HL-60/S4 treated with phorbol 12-myristate 13-acetate at 8.2 ng/mL for 4 days and 3 days (cell line): Measurements from ENCODE around the gene FRMD4B.
"Not testable (repeated sequence)": the region's sequence is repeated elsewhere in the genome, so short reads cannot be mapped to it uniquely, and the experiment has no call there.

ENCODE experiments used
- in situ Hi-C: fragments of 300-500 bp; cut with MboI; formaldehyde crosslinking; loops from 2 replicates; pipeline ENCODE4 v1.15.0; 2022; ENCODE audit warnings: low sequenced_read_pairs

The FRMD4B gene

DNA sequence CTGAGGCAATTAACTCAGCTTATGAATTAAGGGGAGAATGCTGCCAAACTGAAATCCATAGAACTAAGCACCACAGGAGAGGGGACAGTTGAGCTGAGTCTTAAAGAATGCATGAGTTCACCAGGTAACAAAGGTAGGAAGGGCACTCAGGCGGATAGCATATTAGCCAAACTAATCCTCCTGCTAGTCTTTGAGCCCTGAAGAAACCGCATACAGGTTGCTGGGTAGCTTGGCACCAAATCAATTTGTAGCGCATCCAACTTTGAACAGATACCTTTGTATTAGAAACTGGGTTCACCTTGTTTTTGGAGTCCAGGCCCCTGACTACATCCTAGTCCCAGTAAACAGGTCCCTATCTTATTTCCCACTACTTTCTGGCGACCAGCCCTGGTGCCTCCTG is 93.7 kb downstream of the FRMD4B start:
- in situ Hi-C loops: no loop called here

DNA sequence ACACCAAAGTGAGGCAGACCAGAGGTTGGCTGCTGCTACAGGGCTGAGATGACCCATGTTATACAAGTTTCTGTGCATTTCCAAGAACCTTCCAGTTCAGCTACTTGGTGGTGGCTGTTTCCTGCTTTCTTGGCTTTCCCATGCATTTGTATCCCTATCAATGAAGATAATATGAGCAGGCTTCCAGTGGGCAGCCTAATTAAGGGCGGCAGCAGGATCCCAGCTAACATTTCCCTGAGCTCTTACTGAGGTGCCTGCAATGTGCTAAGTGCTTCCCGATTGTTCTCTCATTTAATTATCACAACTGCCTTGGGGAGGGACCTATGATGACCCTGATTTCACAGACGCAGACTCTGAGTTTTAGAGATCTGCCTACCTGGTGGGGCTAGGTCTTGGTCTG is 95.5 kb downstream of the FRMD4B start:
- in situ Hi-C loops: no loop called here

DNA sequence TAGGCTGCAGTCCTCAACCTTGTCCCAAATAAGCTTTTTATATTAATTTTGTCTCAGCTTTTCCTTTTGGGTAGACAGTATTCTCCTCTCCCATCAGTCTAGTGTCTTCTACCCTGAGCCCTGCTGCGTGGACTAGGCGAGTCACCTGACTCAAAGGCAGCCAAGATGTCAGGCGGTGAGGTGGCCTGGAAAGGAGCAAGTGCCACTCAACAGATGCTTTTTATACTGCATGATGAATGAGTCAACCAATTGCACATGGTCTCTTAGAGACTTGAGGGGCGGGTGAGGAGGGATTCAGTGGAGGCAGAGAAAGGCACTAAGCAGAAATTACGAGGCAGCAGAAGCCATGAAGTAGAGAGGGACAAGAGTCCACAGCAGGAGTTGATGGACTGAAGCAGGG is 95.9 kb downstream of the FRMD4B start:
- in situ Hi-C loops: no loop called here

DNA sequence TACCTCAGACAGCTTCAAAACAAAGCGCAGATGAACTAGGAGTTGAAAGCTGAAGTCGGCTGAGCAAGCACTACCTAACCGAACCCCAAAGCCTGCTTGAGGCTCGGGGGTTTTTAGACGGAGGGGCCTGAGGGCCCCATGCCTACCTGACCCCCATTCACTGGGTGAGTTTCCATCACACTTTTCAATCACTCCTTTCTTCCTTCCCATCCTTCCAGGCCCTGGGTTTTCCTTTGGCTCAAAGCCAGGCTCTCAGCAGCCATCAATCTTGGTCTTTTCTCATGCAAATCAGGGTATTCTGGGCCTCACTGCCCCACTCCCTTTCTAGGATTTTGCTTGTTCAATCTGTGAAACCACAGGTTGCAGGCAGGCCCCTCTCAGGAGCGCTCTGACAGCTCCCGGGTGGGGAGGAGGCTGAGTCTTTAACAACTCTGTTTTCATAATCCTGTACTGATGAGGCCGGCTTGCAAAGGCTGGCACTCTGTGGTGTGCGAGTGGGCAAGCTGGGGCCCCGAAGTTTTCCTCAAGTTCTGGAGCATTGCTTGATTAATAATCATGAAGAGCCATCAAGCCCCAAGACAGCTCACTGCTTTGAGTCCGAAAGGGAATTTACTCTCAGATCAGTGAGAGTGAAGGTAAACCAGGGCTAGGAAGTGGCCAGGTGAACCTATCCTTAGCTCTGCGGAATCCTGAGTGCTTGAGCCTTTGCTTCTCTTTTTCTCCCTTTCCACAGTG is 97.6 kb downstream of the FRMD4B start:
- in situ Hi-C loops: no loop called here

DNA sequence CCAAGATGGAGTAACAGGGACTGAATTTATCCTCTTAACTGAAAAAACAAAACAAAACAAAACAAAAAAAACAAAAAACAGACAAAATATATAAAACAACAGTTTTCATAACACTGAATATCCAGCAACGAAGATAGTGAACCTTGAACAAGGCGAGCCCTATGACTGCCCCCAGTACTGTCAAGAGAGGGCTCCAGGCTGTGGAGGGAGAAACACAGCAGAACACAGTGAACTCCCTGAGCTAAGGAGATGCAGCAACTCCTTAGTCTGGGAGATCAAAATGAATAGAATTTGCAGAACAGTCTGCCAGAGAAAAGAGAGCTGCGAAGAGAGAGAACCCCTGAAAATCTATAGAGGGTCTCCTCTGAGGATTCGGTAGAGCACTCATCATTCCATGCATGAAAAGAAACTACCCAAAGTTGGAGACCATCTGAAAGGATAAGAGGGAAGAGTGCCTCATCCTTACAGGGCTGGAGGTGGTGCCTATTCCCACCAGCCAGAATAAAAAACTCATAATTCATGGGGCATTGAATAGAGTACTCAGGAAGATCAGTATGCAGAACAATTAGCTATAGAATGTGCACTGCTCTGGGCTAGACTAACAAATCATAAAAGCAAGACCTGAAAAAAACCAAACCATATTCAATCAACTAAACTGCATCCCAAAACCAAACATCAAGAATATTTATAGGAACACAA is 101.8 kb downstream of the FRMD4B start:
- in situ Hi-C loops: no loop called here

DNA sequence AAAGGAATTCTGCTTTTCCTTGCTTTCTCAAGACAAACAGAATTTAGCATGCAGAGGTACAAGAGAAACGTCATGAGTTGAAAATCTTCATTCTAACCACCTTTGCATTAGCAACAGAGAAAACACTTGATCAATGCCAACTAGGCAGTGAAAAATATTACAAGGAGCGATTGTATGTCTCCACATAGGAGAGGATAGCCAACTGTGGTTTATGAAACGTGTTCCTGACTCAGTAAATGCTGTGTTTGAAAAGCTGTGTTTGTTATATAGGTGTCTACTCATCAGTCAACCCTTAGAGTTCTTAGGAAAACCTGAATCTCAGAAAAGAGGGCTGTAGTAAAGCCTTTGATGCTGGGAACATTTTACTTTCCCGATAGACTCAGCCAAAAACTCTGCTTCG is 102.4 kb downstream of the FRMD4B start:
- in situ Hi-C loops: no loop called here

DNA sequence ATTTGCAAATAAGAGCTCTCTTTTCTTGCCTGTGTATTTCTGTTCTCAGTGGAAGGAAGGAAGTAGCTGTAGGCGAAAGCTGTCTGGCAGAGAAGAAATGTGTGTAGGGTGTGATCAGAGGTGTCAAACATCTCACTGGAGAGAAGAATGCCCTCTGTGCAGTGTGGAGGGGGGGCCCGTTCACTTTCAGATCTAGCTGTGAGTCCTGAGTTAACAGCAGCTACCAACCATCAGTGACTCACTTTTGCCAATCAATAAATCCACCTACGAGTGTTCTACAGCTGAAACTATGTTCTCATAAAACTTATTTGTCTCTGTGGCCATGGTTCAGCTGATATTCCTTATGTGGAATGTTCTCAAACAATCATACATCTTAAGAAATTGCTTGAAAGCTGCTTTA is 103.7 kb downstream of the FRMD4B start:
- in situ Hi-C loops: no loop called here

DNA sequence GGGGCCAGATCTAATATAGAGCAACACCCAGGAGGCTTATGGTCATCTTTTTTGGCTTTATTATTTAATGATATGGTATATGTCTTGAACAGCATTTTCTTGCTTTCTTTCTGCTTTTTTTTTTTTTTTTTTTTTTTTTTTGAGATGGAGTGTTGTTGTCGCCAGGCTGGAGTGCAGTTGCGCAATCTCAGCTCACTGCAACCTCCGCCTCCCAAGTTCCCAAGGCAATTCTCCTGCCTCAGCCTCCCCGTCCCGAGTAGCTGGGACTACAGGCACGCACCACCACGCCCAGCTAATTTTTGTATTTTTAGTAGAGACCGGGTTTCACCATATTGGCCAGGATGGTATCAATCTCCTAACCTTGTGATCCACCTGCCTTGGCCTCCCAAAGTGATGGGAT is 108.5 kb downstream of the FRMD4B start:
- in situ Hi-C loops: not testable (repeated sequence)

DNA sequence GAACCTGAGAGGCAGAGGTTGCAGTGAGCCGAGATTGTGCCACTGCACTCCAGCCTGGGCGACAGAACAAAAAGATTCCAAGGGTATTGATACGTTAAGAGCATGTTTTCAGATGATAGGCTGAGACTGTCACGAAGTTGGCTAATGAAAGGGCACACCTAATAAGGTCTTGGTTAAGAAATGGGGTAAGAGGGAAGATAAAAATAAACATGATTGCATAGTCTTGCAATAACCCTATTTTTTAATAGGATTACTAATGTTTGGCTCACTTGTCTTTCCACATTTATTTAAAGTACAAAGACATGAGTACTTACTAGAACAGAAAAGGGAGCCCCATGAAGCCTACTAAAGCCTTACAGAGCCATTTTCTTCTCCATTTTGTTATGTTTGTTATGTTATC is 109.0 kb downstream of the FRMD4B start:
- in situ Hi-C loops: no loop called here

DNA sequence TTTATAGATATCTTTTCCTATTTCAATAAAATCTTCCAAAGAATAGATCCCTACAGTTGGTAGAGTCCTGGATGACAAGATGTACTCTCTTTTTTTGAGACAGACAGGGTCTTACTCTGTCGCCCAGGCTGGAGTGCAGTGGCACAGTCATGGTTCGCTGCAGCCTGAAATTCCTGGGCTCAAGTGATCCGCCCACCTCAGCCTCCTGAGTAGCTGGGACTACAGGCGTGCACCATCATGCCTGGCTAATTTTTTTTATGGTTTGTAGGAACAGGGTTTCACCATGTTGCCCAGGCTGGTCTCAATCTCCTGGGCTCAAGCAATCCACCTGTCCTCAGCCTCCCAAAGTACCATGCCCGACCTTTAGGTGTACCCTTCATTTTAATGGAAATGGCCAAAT is 109.7 kb downstream of the FRMD4B start:
- in situ Hi-C loops: not testable (repeated sequence)

DNA sequence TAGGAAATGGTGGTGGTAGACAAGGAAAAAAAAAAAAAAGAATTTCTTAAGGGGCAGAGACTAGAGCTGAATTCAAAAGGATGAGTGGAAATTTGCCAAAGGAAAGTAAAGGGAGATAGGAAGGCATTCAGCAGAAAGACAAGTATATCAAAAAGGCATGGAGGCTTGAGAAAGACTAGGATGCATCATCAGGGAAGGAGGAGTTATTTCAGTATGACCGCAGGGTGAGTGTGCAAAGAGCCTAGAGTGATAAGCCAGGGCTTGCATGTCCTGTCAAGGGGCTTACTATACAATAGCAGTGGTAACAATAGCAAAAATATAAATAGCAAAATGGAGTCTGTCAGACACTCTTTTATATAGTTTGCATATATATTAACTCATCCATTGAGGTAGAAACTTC is 112.0 kb downstream of the FRMD4B start:
- in situ Hi-C loops: no loop called here

DNA sequence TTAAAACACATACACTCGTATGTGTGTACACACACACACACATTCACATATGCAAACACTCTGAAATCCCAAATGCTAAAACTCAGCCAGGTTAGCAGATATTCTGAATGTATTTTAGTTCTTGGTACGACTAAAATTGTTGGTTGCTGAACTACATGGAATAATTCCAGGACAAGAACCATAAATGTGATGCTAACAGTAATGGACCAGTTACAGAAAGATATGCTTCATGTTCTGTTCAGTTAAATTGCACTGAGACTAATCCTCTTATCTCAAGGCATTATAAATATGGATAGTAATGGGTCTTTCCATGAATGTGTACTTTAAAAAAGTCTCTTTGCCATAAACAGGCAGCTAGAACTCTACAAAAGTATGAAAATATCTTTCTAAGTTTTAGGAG is 113.3 kb downstream of the FRMD4B start:
- in situ Hi-C loops: no loop called here

DNA sequence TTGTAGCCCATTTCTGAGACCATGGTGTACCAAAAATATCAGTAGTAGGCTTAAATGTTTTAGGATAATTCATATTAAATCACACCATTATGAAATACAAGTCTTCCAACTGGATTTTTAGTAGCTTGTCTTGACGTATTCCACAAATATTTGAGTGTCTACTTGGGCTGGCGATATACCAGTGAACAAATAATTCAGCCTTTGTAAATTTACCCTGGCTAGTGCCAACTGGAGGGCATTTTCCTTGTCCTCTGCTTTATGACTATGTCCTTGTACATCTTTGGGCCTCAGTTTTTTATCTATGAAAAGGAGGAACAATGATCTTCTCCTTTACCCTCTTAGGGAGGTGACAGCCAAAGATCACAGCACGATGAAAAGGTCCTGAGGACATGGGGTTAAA is 114.8 kb downstream of the FRMD4B start:
- in situ Hi-C loops: no loop called here

DNA sequence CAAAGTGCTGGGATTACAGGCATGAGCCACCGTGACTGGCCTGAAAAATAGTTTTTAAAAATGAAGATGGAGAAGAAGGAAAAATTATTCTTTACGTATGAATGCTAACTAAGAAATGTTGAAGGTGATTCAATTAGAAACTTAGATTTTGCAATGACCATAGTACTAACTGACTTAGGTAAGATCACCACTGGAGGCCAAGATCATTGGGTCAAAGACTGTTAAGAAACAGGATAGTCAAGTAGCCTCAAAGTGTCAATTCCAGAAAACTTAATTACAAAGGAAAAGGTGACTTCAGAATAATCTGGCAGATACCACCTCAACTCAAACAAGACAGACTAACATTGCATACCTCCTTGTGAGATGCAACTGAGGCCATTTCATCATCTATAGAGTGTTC is 119.3 kb downstream of the FRMD4B start:
- in situ Hi-C loops: no loop called here

DNA sequence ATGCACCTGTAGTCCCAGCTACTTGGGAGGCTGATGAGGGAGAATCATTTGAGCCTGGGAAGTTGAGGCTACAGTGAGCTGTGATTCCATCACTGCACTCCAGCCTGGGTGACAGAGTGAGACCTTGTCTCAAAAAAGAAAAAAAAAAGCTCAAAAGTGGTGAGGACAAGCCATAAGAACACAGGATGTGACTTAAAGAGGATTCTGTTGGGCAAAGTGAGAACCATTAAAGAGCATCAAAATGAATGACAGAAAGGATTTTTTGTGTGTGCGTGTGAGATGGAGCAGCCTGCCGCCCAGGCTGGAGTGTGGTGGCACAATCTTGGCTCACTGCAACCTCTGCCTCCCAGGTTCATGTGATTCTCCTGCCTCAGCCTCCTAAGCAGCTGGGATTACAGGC is 119.8 kb downstream of the FRMD4B start:
- in situ Hi-C loops: not testable (repeated sequence)

DNA sequence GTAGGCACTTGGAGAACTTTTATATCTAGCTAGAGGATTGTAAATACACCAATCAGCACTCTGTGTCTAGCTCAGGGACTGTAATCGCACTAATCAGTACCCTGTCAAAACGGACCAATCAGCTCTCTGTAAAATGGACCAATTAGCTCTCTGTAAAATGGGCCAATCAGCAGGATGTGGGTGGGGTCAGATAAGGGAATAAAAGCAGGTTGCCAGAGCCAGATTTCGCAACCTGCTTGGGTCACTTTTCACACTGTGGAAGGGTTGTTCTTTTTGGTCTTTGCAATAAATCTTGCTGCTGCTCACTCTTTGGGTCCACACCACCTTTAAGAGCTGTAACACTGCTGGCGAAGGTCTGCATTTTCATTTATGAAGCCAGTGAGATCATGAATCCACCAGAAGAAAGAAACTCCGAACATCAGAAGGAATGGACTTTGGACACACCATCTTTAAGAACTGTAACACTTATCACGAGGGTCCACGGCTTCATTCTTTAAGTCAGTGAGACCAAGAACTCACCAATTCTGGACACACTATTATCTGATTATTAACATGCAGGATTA is 125.0 kb downstream of the FRMD4B start:
- in situ Hi-C loops: not testable (repeated sequence)

DNA sequence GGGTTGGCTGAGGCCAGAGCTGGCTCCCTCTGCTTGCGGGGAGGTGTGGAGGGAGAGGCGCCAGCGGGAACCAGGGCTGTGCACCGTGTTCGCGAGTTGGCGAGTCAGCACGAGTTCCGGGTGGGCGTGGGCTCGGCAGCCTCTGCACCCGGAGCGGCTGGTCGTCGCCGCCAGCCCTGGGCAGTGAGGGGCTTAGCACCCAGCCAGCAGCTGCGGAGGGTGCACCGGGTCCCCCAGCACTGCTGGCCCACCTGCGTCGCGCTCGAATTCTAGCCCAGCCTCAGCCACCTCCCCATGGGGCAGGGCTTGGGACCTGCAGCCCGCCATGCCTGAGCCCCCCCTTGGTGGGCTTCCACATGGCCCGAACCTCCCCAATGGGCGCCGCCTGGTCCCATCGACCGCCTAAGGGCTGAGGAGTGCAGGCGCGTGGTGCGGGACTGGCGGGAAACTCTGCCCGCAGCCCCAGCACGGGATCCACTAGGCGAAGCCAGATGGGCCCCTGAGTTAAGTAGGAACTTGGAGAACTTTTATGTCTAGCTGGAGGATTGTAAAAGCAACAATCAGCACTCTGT is 125.6 kb downstream of the FRMD4B start:
- in situ Hi-C loops: no loop called here

DNA sequence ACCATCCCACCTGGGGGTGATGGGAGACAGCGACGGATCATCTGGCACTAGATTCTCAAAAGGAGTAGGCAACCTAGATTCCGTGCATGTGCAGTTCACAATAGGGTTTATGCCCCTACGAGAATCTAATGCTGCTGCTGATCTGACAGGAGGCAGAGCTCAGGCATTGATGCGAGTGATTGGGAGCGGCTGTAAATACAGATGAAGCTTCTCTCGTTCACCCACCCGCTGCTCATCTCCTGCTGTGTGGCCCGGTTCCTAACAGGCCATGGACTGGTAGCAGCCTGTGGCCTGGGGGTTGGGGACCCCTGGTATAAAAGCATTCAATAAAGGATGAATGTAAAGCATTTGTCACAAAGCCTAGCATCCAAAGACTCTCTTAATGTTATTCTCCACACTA is 126.8 kb downstream of the FRMD4B start:
- in situ Hi-C loops: no loop called here

DNA sequence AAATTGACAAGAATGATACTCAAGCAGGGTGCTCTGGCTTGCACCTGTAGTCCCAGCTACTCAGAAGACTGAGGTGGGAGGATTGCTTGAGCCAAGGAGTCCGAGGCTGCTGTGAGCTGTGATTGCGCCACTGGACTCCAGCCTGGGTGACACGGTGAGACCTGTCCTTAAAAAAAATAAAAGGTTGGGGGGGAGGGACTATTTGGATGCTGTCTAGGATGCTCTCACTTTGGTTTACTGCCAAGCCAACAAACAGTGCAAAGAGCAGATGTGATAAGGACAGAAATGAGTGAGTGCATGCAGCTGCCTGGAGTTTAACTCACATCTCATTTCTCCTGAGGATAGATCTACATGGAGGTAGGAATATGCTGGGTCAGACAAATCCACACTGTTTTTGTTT is 130.0 kb downstream of the FRMD4B start:
- in situ Hi-C loops: no loop called here

DNA sequence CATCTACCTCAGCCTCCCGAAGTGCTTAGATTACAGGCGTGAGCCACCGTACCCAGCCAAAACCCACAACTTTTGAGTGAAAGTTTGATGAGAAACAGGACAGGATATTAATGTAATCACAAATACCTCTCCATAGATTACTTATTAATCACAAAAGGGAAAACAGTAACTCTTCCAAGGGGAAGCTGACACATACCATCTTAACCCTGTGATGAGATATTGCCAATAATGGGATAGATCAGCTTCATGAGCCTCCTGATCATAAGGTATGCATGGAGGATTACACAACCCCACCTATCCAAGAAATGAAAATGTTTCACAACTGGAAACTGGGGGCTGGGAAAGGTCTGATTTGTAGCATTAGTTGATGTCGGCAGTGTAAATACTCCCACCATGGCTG is 131.5 kb downstream of the FRMD4B start:
- in situ Hi-C loops: no loop called here

DNA sequence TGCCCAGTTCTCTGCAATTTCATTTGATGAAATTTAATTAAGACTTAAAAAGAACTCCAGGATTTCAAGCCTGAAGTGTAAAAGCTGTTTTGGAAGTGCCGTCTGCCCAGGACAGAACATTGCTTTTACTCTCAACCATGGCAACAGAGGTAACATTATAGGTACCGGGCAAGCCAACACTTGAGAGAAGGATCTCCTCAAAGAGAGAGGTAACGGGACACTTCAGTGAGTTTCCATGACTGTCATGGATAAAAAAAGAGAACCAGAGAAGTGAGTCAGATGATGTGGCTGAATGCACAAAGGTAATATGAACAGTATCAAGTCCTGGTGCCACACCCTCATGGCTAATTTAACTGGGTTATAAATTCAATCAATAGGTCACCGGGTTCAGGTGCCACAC is 133.3 kb downstream of the FRMD4B start:
- in situ Hi-C loops: no loop called here

DNA sequence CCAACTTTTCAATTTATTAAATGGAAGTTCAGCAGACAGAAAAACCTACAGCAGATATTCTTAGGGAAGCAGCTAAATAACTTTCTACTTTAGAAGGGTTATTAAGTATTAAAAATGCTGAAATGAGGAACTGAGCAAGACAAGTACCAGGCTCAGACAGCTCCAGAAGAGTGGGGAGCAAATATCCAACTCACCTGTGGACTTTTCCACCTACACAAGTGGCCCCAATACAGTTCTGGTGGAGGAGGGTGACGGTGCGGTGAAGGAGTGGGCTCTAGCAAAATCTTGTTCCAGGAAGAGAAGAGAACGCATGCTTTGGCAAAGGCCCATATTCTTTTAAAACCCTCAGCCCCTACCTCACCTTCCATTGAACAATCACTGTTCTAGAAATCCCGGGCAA is 133.7 kb downstream of the FRMD4B start:
- in situ Hi-C loops: no loop called here
